H9 (cell line): ENCODE data around the gene EEF2K. TPM values are rescaled to one million over a fixed set of nuclear protein-coding genes. Genes with fewer than 3 reads are reported as not detected.

ENCODE experiments used
- DNase-seq: peaks from one replicate; pipeline ENCODE4 v3.0.0-alpha.2; 2017
- H2AFZ ChIP-seq: one replicate; pipeline ENCODE4 v1.6.1; 2013; ENCODE audit warnings: mild to moderate bottlenecking, low read length, control low read depth, moderate library complexity
- H2AK5ac ChIP-seq: 2 replicates; pipeline ENCODE4 v1.6.1; 2013; ENCODE audit warnings: low read length, control low read depth, mixed read lengths; ENCODE audit not compliant: insufficient read length
- H2BK120ac ChIP-seq: one replicate; pipeline ENCODE4 v1.6.1; 2013; ENCODE audit warnings: low read depth, mild to moderate bottlenecking, low read length, control low read depth, inconsistent platforms; ENCODE audit not compliant: poor library complexity, severe bottlenecking
- H2BK12ac ChIP-seq: 2 replicates; pipeline ENCODE4 v1.6.1; 2013; ENCODE audit warnings: low read length, control low read depth, mixed read lengths, low read depth; ENCODE audit not compliant: insufficient read length
- H2BK15ac ChIP-seq: 2 replicates; pipeline ENCODE4 v1.6.1; 2013; ENCODE audit warnings: low read depth, low read length, control low read depth
- H2BK20ac ChIP-seq: one replicate; pipeline ENCODE4 v1.6.1; 2013; ENCODE audit warnings: low read depth, mild to moderate bottlenecking, low read length, control low read depth, inconsistent platforms; ENCODE audit not compliant: poor library complexity, severe bottlenecking
- H2BK5ac ChIP-seq: 2 replicates; pipeline ENCODE4 v1.6.1; 2013; ENCODE audit warnings: low read length, control low read depth, mixed read lengths; ENCODE audit not compliant: insufficient read length
- H3K14ac ChIP-seq: 2 replicates; pipeline ENCODE4 v1.6.1; 2013; ENCODE audit warnings: low read length, control low read depth; ENCODE audit not compliant: insufficient read depth
- H3K18ac ChIP-seq: 2 replicates; pipeline ENCODE4 v1.6.1; 2013; ENCODE audit warnings: low read depth, mild to moderate bottlenecking, mixed read lengths, low read length, control low read depth; ENCODE audit not compliant: insufficient read length
- H3K23ac ChIP-seq: 2 replicates; pipeline ENCODE4 v1.6.1; 2013; ENCODE audit warnings: low read length, control low read depth, mixed read lengths, low read depth; ENCODE audit not compliant: insufficient read length
- H3K23me2 ChIP-seq: 2 replicates; pipeline ENCODE4 v1.6.1; 2013; ENCODE audit warnings: low read depth, mild to moderate bottlenecking, mixed read lengths, low read length, control low read depth; ENCODE audit not compliant: insufficient read length, poor library complexity, severe bottlenecking
- H3K27ac ChIP-seq: 2 replicates; pipeline ENCODE4 v1.5.1; 2013; ENCODE audit warnings: low read length, control low read depth, mixed read lengths, low read depth; ENCODE audit not compliant: insufficient read length
- H3K27me3 ChIP-seq: 2 replicates; pipeline ENCODE4 v1.6.1; 2013; ENCODE audit warnings: low read length, control low read depth, inconsistent platforms; ENCODE audit not compliant: insufficient read depth
- H3K4ac ChIP-seq: 2 replicates; pipeline ENCODE4 v1.6.1; 2013; ENCODE audit warnings: low read depth, mild to moderate bottlenecking, control low read depth, inconsistent platforms, low read length, moderate library complexity
- H3K4me1 ChIP-seq: 2 replicates; pipeline ENCODE4 v1.6.1; 2013; ENCODE audit warnings: low read length, control low read depth, inconsistent platforms; ENCODE audit not compliant: insufficient read depth
- H3K4me2 ChIP-seq: 2 replicates; pipeline ENCODE4 v1.6.1; 2013; ENCODE audit warnings: low read length, control low read depth, mixed read lengths; ENCODE audit not compliant: insufficient read length, insufficient read depth
- H3K56ac ChIP-seq: 2 replicates; pipeline ENCODE4 v1.6.1; 2013; ENCODE audit warnings: low read depth, mild to moderate bottlenecking, mixed read lengths, low read length, control low read depth; ENCODE audit not compliant: insufficient read length
- H3K79me1 ChIP-seq: 2 replicates; pipeline ENCODE4 v1.6.1; 2013; ENCODE audit warnings: low read depth, mild to moderate bottlenecking, moderate library complexity, low read length, control low read depth, inconsistent platforms; ENCODE audit not compliant: insufficient read depth, poor library complexity, severe bottlenecking
- H3K79me2 ChIP-seq: 2 replicates; pipeline ENCODE4 v1.6.1; 2013; ENCODE audit warnings: low read length, control low read depth, inconsistent platforms; ENCODE audit not compliant: insufficient read depth
- H3K9ac ChIP-seq: 2 replicates; pipeline ENCODE4 v1.6.1; 2013; ENCODE audit warnings: low read length, control low read depth, mixed read lengths; ENCODE audit not compliant: insufficient read length; ENCODE audit errors: extremely low read depth
- H3K9me3 ChIP-seq: one replicate; pipeline ENCODE4 v1.6.1; 2013; ENCODE audit warnings: low read depth, low read length, inconsistent platforms; ENCODE audit not compliant: control insufficient read depth
- H3T11ph ChIP-seq: one replicate; pipeline ENCODE4 v1.6.1; 2013; ENCODE audit warnings: mild to moderate bottlenecking, low read length, control low read depth, inconsistent platforms
- H4K20me1 ChIP-seq: one replicate; pipeline ENCODE4 v1.6.1; 2013; ENCODE audit not compliant: control insufficient read depth, insufficient read length, insufficient read depth
- H4K5ac ChIP-seq: 2 replicates; pipeline ENCODE4 v1.6.1; 2013; ENCODE audit warnings: low read depth, mild to moderate bottlenecking, mixed read lengths, low read length, control low read depth; ENCODE audit not compliant: insufficient read length
- H4K8ac ChIP-seq: replicated peaks from 2 replicates; pipeline ENCODE4 v1.6.1; 2013; ENCODE audit warnings: low read length, control low read depth, mixed read lengths, low read depth; ENCODE audit not compliant: insufficient read length
- H4K91ac ChIP-seq: 2 replicates; pipeline ENCODE4 v1.6.1; 2013; ENCODE audit warnings: low read depth, mild to moderate bottlenecking, moderate library complexity, mixed read lengths, low read length, control low read depth; ENCODE audit not compliant: insufficient read length
- H3K27ac Mint-ChIP-seq, 3 experiments: 2 replicates in 2 of 3; 3 replicates in 1 of 3; pipeline ENCODE4 v1.8.0; 2020 to 2021; ENCODE audit warnings: mixed read lengths in 3 of 3, mild to moderate bottlenecking in 1 of 3, moderate library complexity in 1 of 3
- H3K27me3 Mint-ChIP-seq: 2 replicates; pipeline ENCODE4 v1.8.0; 2021; ENCODE audit warnings: low read depth, mild to moderate bottlenecking, moderate library complexity, mixed read lengths
- H3K36me3 Mint-ChIP-seq, 3 experiments: 2 replicates in 2 of 3; 3 replicates in 1 of 3; pipeline ENCODE4 v1.8.0; 2020 to 2021; ENCODE audit warnings: low read depth in 3 of 3, mixed read lengths in 3 of 3; ENCODE audit not compliant: insufficient read depth in 1 of 3
- H3K4me1 Mint-ChIP-seq, 2 experiments: 2 replicates each; pipeline ENCODE4 v1.8.0; 2020; ENCODE audit warnings: mixed read lengths in 2 of 2
- H3K4me3 Mint-ChIP-seq, 2 experiments: 2 replicates in 1 of 2; 3 replicates in 1 of 2; pipeline ENCODE4 v1.8.0; 2020 to 2021; ENCODE audit warnings: mild to moderate bottlenecking in 2 of 2, mixed read lengths in 2 of 2, moderate library complexity in 1 of 2
- H3K9me3 Mint-ChIP-seq, 2 experiments: 2 replicates in 1 of 2; 3 replicates in 1 of 2; pipeline ENCODE4 v1.8.0; 2020; ENCODE audit warnings: mild to moderate bottlenecking in 2 of 2, mixed read lengths in 2 of 2, moderate library complexity in 1 of 2
- CTCF ChIP-seq: fragments of 200-600 bp; sonication (generic); conservative IDR thresholded peaks from 3 replicates; pipeline ENCODE4 v1.8.0; 2021; ENCODE audit warnings: antibody characterized with exemption, mild to moderate bottlenecking
- WGBS: extraction: QIAGEN DNeasy Blood & Tissue Kit; methylation state at CpG from one replicate; pipeline ENCODE4 v1.1.7; 2013; ENCODE audit warnings: missing lambda C conversion rate, low lambda C conversion rate, mixed read lengths; ENCODE audit not compliant: insufficient read length; ENCODE audit errors: extremely low coverage; 5-methylcytosine and 5-hydroxymethylcytosine counted together
- total RNA-seq: library from RNA; stranded (reverse); gene quantifications from 2 replicates; pipeline ENCODE4 v1.2.1, GENCODE V29; 2021

EEF2K gene
- total RNA-seq, 1 experiment from 2014 or later = 20.7 TPM

- TF ChIP-seq CTCF = no peak
- Mint-ChIP-seq H3K4me1 (peaks cover 28 to 36% of the 10 kb centered on the region in 2 experiments), H3K27me3 (peaks cover 13% of the 10 kb centered on the region), H3K4me3 (peak overlapping the region; percentile 84 to 92), H3K36me3 (no peaks in the 10 kb centered on the region), H3K27ac (peak overlapping the region in 1 of 3 experiments; percentile 77; a peak in 2 of 7 replicates), H3K9me3 (no peaks in the 10 kb centered on the region)
- no peaks in the 10 kb centered on the region for H4K20me1 ChIP-seq
- H3K27me3 ChIP-seq = no peaks in the 10 kb centered on the region
- H2BK12ac ChIP-seq = no peak overlapping the region
- peak overlapping the region; percentile 27 for H3K9ac ChIP-seq
- WGBS = no CpG with 5 or more reads among the region's 18 CpGs
- H2AK5ac ChIP-seq = no peak overlapping the region
- H2AFZ ChIP-seq = no peak overlapping the region
- no peak overlapping the region for H2BK15ac ChIP-seq
- H3K23me2 ChIP-seq = peaks cover 12% of the 10 kb centered on the region
- no peak overlapping the region for H2BK5ac ChIP-seq
- peak overlapping the region; percentile 73 for H3K4me2 ChIP-seq
- H3K4ac ChIP-seq = no peak overlapping the region
- H4K8ac ChIP-seq = no peak overlapping the region
- H4K5ac ChIP-seq = no peak overlapping the region
- peak; percentile 48 for DNase-seq
- H3K14ac ChIP-seq = no peak overlapping the region
- no peak overlapping the region for H3K56ac ChIP-seq
- no peaks in the 10 kb centered on the region; the same call in 1 of the 2 replicates for H3K4me1 ChIP-seq
- H3K9me3 ChIP-seq = no peaks in the 10 kb centered on the region
- no peak overlapping the region for H4K91ac ChIP-seq
- H3K79me1 ChIP-seq = no peaks in the 10 kb centered on the region
- H3K79me2 ChIP-seq = no peaks in the 10 kb centered on the region
- H3K27ac ChIP-seq = no peak overlapping the region
- H3K18ac ChIP-seq = no peak overlapping the region
- no peak overlapping the region for H3K23ac ChIP-seq
- no peak overlapping the region for H2BK20ac ChIP-seq
- no peak overlapping the region for H2BK120ac ChIP-seq
- H3T11ph ChIP-seq = no peak overlapping the region
Measured at GRCh38 chr16:22189473-22190080, 16.5 kb upstream of the EEF2K start.
